Activated naive CD8-positive, alpha-beta T cell treated with anti-CD3 and anti-CD28 coated beads, Interleukin-2, amount 50 U/mL, for 16 hours (primary cell): ENCODE measurements around the gene TAF10.

Experiments used
- DNase-seq: peaks from one replicate; pipeline ENCODE4 v3.0.0-alpha.2; 2020; ENCODE audit warnings: low read depth, low spot score

The TAF10 gene

DNA sequence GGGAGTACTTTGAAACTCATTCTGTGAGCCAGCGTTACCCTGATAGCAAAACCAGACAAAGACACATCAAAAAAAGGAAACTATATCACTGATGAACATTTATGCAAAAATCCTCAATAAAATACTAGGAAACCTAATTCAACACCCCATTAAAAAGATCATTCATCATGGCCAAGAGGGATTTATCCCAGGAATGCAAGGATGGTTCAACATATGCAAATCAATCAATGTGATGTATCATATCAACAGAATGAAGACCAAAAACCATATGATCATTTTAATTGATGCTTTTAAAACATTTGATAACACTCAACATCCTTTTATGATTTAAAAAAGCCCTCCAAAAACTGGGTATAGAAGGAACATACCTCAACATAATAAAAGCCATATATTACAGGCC is 28.4 kb downstream of the TAF10 start:
- DNase-seq: no peak

DNA sequence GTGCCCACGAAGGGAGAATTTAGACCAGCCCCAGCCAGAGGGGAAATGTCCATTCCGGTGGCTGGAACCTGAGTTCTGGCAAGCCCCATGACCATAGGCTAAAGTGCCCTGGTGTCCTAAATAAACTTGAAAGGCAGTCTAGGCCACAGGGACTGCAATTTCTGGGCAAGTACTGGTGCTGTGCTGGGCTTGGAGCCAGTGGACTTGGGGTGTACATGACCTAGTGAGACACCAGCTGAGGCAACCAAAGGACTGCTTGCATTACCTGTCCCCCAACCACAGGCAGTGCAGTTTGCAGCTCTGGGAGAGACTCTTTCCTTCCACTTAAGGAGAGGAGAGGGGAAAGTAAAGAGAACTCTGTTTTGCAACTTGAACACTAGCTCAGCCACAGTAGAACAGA is 32.3 kb downstream of the TAF10 start:
- DNase-seq: no peak

DNA sequence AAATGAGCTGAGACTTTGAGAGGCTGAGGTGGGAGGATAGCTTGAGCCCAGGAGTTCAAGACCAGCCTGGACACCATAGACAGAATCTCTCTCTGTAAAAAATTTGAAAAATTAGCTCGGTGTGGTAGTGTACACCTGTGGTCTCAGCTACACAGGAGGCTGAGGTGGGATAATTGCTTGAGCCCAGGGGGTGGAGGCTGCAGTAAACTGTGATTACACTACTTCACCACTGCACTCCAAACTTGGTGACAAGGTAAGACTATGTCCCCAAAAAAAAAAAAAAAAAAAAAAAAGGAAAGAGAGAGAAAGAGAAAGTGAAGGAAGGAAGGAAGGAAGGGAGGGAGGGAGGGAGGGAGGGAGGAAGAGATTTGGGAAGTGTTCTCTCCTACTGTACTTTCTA is 33.9 kb downstream of the TAF10 start:
- DNase-seq: no peak

DNA sequence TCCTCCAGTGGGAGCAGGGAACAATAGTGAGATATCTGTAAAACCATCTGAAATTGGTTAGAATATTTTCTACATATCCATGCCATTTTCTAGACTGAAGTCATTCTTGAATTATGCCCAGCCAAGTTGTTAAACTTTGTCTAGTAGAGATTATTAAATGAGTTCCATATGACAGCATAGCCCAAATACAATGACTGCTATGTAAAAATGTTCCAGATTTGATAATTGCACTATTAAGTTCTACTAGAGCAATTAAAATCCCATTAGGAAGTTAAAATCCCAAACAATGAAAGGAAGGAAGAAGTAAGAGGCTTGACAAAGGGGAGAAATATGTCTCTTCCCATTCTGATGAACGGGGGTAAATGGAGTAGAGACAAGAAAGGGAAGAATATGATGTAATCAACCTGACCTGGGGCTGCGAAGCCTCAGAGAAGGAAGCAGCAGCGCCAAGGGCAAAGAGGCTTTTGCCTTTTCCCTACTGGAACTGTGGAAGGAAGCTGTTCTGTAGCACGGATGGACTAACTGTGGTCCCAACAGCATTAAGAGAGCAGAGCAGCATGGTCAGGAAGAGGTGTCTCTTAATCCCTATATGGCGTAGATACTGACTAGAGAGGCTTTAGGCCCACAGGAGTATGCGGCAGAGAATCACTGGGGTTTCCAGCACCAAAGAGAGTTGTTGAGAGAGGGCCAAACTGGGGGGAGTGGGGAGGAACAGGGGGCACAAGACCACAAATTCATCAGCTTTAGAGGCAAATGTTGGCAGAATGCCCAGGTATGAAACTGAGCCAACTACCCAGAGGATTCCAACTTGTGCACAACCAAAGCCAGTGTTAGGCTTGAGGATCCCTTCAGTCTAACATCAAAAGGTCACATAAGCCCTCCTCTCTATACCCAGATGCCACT is 35.3 kb downstream of the TAF10 start:
- no peak for DNase-seq

- DNase-seq: no peak
Observed at GRCh38 chr11:6574816-6575715, 37.0 kb downstream of the TAF10 start.

DNA sequence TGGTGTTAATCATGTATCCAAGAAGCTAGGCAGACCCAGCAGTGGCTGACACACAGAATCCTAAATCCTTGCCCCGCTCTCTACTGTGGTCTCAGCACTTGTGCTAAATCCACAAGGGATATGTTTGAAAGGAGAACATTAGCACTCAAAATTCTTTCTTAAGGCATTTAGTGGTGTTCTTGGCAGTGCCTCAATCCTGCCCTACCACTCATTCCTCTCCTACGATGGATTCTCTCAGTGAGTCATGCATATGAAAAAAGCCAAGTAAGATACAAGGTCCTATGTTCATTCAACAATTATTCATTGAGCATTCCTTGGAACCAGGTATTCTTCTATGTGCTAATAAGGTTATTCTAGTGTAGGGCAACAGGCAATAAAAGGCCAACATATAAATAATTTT is 39.8 kb downstream of the TAF10 start:
- no peak for DNase-seq

GRCh38 chr11:6571434-6572008 is 40.5 kb downstream of the TAF10 start:
- no peak for DNase-seq

DNA sequence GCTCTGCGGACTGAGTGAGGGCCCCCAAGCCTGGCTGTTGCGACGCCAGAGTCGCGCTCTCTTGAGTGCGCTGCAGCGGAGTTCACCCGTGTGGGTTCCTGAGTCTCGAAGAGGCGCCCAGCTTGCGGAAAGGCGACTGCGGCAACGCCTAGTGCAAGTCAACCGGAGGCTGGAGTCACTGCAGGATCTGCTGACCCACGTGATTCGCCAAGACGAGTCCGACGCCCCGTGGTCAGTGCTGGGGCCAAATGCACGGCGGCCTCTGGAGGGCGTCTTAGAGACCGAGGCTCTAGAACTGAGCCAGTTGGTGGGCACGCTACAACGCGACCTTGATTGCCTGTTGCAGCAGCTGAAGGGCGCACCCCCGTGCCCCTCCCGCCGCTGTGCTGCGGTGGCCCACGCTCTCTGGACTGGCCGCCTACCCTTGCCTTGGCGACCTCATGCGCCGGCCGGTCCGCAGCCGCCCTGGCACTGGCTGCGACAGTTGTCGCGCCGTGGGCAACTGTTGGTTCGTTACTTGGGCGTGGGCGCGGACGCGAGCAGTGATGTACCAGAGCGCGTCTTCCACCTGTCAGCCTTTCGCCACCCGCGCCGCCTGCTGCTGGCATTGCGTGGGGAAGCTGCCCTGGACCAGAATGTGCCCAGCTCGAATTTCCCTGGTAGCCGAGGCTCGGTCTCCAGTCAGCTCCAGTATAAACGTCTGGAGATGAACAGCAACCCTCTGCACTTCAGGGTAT is 41.2 kb downstream of the TAF10 start:
- no peak for DNase-seq

DNA sequence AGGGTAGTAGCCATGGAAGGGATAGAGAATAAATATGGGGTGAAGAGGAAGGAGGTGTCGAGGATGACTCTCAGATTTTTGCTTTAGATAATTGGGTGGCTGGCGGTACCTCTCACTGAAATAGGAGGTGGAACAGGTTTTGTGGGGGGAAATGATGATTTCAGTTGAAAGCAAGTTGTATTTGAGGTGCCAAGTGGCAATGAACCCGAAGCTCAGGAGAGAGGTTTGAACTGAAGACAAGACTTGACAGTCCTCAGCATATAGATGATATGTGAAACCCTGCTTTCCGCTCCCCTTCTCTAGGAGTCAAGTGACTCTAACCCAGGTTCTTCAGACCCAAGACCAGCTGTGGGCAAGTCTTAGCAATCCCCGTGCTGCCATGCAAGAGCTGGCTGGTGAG is 42.3 kb downstream of the TAF10 start:
- no peak for DNase-seq

DNA sequence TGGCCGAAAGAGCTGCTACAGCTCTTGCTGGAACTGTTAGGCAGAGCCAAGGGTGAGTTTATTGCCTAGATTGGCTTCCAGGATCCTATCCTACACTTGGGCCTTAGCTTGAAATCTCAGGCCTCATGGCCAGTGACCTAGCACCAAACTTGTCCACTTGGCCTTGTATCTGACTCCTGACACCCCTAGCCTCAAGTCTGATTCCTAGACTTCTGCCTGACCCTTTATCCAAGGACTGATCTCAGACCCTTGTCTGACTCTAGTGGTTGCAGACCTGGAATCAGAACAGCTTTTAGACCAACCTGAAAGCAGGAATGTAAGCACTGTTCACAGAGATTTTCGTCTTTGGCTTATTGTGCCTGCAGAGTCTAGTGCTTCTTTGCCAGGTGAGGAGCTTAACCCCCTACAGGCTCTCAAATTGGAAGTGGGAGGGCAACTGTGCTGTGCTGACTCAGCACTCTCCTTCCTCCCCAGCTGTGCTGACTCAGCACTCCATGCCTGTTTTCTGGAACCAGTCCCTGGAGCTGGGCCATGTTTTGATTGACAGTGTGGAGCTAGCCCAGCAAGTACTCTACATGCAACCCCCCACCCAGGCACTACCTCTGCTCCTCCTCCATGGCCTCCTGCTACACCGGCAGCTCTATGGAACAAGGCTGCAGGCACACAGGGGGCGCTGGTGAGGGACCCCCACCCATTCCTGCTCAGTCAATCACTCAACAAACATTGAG is 43.7 kb downstream of the TAF10 start:
- no peak for DNase-seq

DNA sequence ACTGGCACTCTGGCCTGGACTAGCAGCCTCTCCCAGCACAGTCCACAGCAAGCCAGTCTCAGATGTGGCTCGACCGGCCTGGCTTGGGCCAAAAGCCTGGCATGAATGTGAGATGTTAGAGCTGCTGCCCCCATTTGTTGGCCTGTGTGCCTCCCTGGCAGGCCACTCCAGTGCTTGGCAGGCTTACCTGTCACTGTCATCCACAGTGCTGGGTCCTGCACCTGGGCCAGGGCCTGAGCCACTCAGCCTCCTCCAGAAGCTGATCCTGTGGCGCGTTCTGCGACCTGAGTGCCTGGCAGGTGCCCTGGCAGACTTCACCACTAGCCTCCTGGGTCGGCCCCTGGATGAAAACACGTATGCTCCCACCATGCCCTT is 44.7 kb downstream of the TAF10 start:
- no peak for DNase-seq

DNA sequence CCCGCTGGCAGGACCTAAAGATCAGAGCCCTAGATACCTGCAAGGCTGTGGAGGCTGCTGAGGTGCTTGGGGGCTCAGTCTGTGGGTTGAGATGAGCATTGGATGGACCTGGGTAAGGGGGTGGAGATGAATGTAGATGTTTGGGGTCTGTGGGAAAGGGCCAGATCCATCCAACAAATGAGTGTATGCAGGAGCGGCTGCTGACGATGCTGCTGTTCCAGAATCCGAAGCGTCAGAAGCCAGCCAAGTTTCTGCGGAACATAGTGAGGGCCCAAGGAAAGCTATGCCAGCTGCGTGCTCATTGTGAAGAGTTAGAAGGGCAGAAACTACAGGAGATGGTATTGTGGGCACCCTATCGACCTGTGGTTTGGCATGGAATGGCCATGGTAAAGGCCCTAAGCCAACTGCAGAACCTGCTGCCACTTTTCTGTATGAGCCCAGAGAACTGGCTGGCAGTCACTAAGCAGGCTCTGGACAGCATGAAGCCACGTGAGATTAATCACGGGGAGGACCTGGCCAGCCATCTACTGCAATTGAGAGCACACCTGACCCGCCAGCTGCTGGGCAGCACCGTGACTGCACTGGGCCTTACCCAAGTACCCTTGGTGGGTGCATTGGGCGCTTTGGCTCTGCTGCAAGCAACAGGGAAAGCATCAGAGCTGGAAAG is 45.2 kb downstream of the TAF10 start:
- DNase-seq: no peak

DNA sequence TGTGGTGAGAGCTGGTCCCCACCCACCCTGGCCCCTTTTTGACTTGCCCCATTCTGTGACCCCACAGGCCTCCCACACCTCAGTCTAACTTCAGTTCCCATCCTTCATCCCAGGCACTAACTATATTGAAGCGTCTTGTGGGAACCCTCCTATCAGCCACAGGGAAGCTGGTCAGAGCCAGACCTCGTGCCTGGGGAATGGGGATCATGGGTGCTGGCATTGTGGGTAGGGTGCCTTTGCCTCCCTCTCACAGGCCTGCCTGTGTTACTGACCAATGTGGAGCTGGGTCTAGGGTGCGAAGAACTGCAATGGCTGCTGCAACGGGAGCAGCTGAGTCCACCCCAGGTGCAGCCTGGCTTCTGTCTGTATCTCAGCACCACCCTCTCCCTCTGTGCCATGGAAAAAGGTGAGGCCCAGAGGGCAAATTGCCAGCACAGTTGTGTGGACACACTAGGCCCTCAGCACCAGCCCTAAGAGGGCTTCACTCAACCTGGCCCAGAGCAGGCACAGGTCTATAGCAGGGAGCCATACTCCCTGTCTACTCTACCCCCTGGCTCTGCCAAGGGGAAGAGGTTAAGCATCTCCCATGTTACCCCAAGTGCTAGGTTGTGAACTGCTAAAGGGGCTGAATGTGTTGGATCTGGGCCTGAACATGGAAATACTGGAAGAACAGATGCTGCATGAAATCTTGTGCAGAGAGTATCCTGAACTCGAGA is 45.9 kb downstream of the TAF10 start:
- no peak for DNase-seq

DNA sequence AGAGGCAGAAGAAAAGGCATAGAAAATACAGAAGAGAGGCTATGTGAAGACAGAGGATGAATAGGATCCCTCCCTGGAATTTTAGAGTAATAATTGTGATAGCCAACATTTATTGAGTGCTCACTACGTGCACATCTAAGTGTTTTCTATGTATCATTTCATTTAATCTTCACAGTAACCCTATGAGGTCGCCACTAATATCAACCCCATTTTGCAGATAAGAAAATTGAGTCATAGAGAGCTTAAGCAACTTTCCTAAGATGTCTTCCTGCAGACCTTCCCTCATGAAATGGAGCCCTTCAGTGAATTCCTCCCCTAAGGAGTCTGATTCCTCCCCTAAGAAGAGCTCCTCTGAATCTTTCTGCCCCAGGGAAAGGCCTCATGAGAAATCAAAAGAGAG is 46.7 kb downstream of the TAF10 start:
- no peak for DNase-seq

- DNase-seq: no peak
Observed at GRCh38 chr11:6563667-6564066, 48.3 kb downstream of the TAF10 start.

GRCh38 chr11:6563121-6563619 is 48.8 kb downstream of the TAF10 start:
- no peak for DNase-seq

DNA sequence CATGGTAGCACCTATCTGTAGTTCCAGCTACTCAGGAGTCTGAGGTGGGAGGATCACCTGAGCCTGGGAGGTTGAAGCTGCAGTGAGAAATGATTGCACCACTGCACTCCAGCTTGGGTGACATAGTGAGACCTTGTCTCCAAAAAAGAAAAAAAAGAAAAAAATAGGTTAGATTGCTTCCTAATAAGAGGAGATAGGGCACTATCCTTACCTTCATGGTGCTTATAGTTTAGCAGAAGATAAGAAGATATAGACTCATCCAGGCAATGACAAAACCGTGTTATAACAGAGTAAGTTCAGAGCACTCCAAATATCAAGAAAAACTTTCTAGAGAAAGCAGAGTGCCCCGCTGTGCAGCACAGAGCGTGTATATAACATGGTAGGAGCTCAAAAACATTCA is 50.7 kb downstream of the TAF10 start:
- DNase-seq: no peak
